GM12892 (cell line): ENCODE results near the gene PTPRN2.

Experiments
- POLR2A ChIP-seq: IDR thresholded peaks from 2 replicates; pipeline ENCODE4 v1.6.1; 2011; ENCODE audit warnings: low read depth, low read length, control low read depth
- POLR2AphosphoS5 ChIP-seq: IDR thresholded peaks from 2 replicates; pipeline ENCODE4 v1.6.1; 2011; ENCODE audit warnings: low read depth, low read length, control low read depth
- TAF1 ChIP-seq: IDR thresholded peaks from 2 replicates; pipeline ENCODE4 v1.6.1; 2011; ENCODE audit warnings: low read depth, mild to moderate bottlenecking, control low read depth, low read length, borderline replicate concordance

GRCh38 chr7:157799076-157799685 lies 788.4 kb downstream of the PTPRN2 start:
- no peak for TF ChIP-seq POLR2A
- no peak for TF ChIP-seq POLR2AphosphoS5
- TF ChIP-seq TAF1, result no peak
